K562 (cell line): ENCODE measurements around the gene BCAS2. TPM values are rescaled to one million over a fixed set of nuclear protein-coding genes. Genes with fewer than 3 reads are reported as not detected.

ENCODE experiments used
- ATF7 ChIP-seq: fragments of 450-650 bp; IDR thresholded peaks from 2 replicates; pipeline ENCODE4 v1.7.1; 2014; ENCODE audit warnings: mild to moderate bottlenecking, moderate library complexity
- BRCA1 ChIP-seq, 2 experiments: fragments of 450-650 bp in 1 of 2; sonication (generic) in 1 of 2; formaldehyde crosslinking in 1 of 2; IDR thresholded peaks; 2 replicates each; pipeline versions ENCODE4 v1.5.0 to v1.6.1; 2017 to 2020; ENCODE audit warnings: mild to moderate bottlenecking in 1 of 2, missing genetic modification reagents in 1 of 2
- BRF1 ChIP-seq: IDR thresholded peaks from 3 replicates; pipeline ENCODE4 v1.6.1; 2011; ENCODE audit warnings: borderline replicate concordance, mild to moderate bottlenecking; ENCODE audit not compliant: insufficient read length; ENCODE audit errors: extremely low read depth
- FUS ChIP-seq: fragments of 200-400 bp; formaldehyde crosslinking; optimal IDR thresholded peaks from 2 replicates; pipeline ENCODE3; 2017; ENCODE audit warnings: low read depth, low read length
- GABPB1 ChIP-seq: sonication (generic); formaldehyde crosslinking; IDR thresholded peaks from 2 replicates; pipeline ENCODE4 v1.8.0; 2022; ENCODE audit warnings: mild to moderate bottlenecking, missing genetic modification reagents
- HNRNPLL ChIP-seq: fragments of 200-400 bp; formaldehyde crosslinking; IDR thresholded peaks from 2 replicates; pipeline ENCODE4 v1.6.1; 2017; ENCODE audit warnings: low read length, low read depth, mild to moderate bottlenecking; ENCODE audit not compliant: poor library complexity, severe bottlenecking
- IFI16 ChIP-seq: fragments of 250-450 bp; sonication (Bioruptor Pico); IDR thresholded peaks from 2 replicates; pipeline ENCODE4 v2.1.2; 2022; ENCODE audit warnings: mild to moderate bottlenecking, inconsistent platforms
- NFYB ChIP-seq: IDR thresholded peaks from 2 replicates; pipeline ENCODE4 v1.6.1; 2011; ENCODE audit warnings: mild to moderate bottlenecking, moderate library complexity; ENCODE audit not compliant: insufficient read length; ENCODE audit errors: extremely low read depth
- ZC3H4 ChIP-seq: sonication (generic); formaldehyde crosslinking; IDR thresholded peaks from 2 replicates; pipeline ENCODE4 v1.9.0; 2021; ENCODE audit warnings: missing genetic modification reagents, borderline replicate concordance
- ZNF354B ChIP-seq: fragments of 250-450 bp; sonication (Bioruptor Pico); IDR thresholded peaks from 2 replicates; pipeline ENCODE4 v1.4.0; 2020
- ZNF408 ChIP-seq: fragments of 250-450 bp; sonication (Bioruptor Pico); IDR thresholded peaks from 2 replicates; pipeline ENCODE4 v1.4.0; 2020; ENCODE audit warnings: low read depth, mild to moderate bottlenecking, moderate library complexity
- polyA plus RNA-seq, 8 experiments: library from polyadenylated mRNA; depleted of rRNA in 4 of 8; stranded (reverse) in 5 of 8; unstranded in 3 of 8; fragments of >200 nt; fragmentation: Nextera tagmentation in 2 of 8; fragmentation: Illumina TruSeq in 1 of 8; extraction: Ambion mirVana in 2 of 8; extraction: Trizol in 1 of 8; gene quantifications; 2 replicates each; pipeline versions ENCODE4 v1.2.1 to v1.2.3, GENCODE V29; 2011 to 2014; ENCODE audit warnings: inconsistent platforms in 1 of 8, missing spikeins in 1 of 8
- total RNA-seq, 7 experiments: library from RNA; depleted of rRNA in 6 of 7; stranded (reverse); fragments of >200 nt in 6 of 7; fragmentation: Illumina TruSeq in 2 of 7; extraction: Trizol in 2 of 7; gene quantifications; 2 replicates each; pipeline versions ENCODE4 v1.2.1 to v1.2.3, GENCODE V29; 2011 to 2021; ENCODE audit warnings: low replicate concordance in 1 of 7
- TF ChIP-seq, protein P1 (sequence below): fragments of 150-350 bp; IDR thresholded peaks from 2 replicates; pipeline ENCODE4 v1.6.1; 2014; ENCODE audit warnings: low read depth, mild to moderate bottlenecking, low read length, borderline replicate concordance
- TF ChIP-seq, protein P2 (sequence below): fragments of 250-450 bp; sonication (Bioruptor Pico); IDR thresholded peaks from 2 replicates; pipeline ENCODE4 v1.5.0; 2021; ENCODE audit warnings: mild to moderate bottlenecking, borderline replicate concordance
- TF ChIP-seq, protein P3 (sequence below): sonication (generic); formaldehyde crosslinking; IDR thresholded peaks from 2 replicates; pipeline ENCODE4 v1.8.0; 2022; ENCODE audit warnings: mild to moderate bottlenecking, missing genetic modification reagents, borderline replicate concordance
- TF ChIP-seq, protein P4 (sequence below): sonication (generic); formaldehyde crosslinking; IDR thresholded peaks from 2 replicates; pipeline ENCODE4 v1.9.0; 2022; ENCODE audit warnings: mild to moderate bottlenecking, missing genetic modification reagents
- TF ChIP-seq, protein P5 (sequence below): fragments of 250-450 bp; sonication (Bioruptor Pico); IDR thresholded peaks from 2 replicates; pipeline ENCODE4 v1.5.0; 2021

The BCAS2 gene
- total and polyA plus RNA-seq, 9 of the 15 experiments (the other 6 are each of a cell fraction or from before 2014, with no cell fraction given) = 59.3 to 183 (median 81.1) TPM

DNA sequence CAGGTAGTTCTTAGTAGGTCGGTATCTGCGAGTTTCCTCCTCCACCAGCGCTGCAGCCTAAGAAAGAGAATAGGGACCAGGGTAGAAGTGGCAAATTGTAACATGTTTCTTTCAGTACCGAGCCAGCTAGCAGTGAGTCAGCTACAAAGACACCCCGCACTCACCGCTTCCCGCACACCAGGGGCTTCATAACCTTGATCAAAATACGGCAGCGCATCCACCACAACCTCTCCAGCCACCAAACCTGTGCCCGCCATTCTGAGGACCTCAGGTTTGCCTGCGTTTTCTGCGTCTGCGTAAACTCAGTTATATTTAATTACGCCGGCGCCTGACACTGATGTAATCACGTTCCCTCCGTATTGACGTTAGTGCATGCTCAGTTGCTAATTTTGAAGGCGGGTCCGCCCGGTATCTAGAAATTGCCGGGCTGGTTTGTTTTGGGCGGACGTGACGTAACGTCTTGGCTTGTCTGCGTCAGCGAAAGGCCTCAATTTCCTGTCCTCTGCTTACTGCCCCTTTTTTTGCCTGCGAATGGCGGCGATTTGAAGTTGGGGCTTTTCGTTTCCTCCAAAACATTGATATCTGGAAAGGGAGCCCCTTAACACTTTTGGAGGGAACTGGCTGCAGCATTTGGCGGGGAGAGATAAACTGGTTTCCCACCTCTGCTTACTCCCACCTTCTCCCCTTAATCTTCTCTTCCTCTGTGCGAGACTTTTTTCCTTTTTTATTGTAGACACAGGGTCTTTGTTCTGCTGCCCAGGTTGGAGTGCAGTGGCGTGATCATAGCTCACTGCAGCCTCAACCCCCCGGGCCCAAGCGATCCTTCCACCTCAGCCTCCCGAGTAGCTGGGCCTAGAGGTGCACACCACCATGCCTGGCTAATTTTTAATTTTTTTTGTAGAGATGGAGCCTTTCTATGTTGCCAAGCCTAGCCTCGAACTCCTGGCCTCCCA lies at the start of gene BCAS2 (continued):
- TF ChIP-seq, protein P1, sequence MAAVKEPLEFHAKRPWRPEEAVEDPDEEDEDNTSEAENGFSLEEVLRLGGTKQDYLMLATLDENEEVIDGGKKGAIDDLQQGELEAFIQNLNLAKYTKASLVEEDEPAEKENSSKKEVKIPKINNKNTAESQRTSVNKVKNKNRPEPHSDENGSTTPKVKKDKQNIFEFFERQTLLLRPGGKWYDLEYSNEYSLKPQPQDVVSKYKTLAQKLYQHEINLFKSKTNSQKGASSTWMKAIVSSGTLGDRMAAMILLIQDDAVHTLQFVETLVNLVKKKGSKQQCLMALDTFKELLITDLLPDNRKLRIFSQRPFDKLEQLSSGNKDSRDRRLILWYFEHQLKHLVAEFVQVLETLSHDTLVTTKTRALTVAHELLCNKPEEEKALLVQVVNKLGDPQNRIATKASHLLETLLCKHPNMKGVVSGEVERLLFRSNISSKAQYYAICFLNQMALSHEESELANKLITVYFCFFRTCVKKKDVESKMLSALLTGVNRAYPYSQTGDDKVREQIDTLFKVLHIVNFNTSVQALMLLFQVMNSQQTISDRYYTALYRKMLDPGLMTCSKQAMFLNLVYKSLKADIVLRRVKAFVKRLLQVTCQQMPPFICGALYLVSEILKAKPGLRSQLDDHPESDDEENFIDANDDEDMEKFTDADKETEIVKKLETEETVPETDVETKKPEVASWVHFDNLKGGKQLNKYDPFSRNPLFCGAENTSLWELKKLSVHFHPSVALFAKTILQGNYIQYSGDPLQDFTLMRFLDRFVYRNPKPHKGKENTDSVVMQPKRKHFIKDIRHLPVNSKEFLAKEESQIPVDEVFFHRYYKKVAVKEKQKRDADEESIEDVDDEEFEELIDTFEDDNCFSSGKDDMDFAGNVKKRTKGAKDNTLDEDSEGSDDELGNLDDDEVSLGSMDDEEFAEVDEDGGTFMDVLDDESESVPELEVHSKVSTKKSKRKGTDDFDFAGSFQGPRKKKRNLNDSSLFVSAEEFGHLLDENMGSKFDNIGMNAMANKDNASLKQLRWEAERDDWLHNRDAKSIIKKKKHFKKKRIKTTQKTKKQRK = no peak
- TF ChIP-seq BRCA1 (IDR thresholded peaks at IDR 0.05) = no peak
- TF ChIP-seq BRCA1 (CRISPR knock-in tag; IDR thresholded peaks at IDR 0.05) = no peak
- no peak for TF ChIP-seq BRF1
- TF ChIP-seq ZNF354B = no peak
- TF ChIP-seq NFYB = no peak
- TF ChIP-seq ZNF408 (CRISPR knock-in tag) = no peak
- TF ChIP-seq FUS = no peak
- TF ChIP-seq GABPB1 (CRISPR knock-in tag) = peak; percentile 96
- TF ChIP-seq, protein P2, sequence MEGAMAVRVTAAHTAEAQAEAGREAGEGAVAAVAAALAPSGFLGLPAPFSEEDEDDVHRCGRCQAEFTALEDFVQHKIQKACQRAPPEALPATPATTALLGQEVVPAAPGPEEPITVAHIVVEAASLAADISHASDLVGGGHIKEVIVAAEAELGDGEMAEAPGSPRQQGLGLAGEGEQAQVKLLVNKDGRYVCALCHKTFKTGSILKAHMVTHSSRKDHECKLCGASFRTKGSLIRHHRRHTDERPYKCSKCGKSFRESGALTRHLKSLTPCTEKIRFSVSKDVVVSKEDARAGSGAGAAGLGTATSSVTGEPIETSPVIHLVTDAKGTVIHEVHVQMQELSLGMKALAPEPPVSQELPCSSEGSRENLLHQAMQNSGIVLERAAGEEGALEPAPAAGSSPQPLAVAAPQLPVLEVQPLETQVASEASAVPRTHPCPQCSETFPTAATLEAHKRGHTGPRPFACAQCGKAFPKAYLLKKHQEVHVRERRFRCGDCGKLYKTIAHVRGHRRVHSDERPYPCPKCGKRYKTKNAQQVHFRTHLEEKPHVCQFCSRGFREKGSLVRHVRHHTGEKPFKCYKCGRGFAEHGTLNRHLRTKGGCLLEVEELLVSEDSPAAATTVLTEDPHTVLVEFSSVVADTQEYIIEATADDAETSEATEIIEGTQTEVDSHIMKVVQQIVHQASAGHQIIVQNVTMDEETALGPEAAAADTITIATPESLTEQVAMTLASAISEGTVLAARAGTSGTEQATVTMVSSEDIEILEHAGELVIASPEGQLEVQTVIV (CRISPR knock-in tag) = no peak
- TF ChIP-seq ZC3H4 = no peak
- peak; percentile 98 for TF ChIP-seq ATF7
- TF ChIP-seq, protein P3, sequence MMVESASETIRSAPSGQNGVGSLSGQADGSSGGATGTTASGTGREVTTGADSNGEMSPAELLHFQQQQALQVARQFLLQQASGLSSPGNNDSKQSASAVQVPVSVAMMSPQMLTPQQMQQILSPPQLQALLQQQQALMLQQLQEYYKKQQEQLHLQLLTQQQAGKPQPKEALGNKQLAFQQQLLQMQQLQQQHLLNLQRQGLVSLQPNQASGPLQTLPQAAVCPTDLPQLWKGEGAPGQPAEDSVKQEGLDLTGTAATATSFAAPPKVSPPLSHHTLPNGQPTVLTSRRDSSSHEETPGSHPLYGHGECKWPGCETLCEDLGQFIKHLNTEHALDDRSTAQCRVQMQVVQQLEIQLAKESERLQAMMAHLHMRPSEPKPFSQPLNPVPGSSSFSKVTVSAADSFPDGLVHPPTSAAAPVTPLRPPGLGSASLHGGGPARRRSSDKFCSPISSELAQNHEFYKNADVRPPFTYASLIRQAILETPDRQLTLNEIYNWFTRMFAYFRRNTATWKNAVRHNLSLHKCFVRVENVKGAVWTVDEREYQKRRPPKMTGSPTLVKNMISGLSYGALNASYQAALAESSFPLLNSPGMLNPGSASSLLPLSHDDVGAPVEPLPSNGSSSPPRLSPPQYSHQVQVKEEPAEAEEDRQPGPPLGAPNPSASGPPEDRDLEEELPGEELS (CRISPR knock-in tag) = no peak
- peak; percentile 99 for TF ChIP-seq HNRNPLL
- TF ChIP-seq, protein P4, sequence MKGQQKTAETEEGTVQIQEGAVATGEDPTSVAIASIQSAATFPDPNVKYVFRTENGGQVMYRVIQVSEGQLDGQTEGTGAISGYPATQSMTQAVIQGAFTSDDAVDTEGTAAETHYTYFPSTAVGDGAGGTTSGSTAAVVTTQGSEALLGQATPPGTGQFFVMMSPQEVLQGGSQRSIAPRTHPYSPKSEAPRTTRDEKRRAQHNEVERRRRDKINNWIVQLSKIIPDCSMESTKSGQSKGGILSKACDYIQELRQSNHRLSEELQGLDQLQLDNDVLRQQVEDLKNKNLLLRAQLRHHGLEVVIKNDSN (CRISPR knock-in tag) = peak; percentile 31; the same call in 1 of the 2 replicates
- TF ChIP-seq IFI16 (CRISPR knock-in tag) = no peak
- TF ChIP-seq, protein P5, sequence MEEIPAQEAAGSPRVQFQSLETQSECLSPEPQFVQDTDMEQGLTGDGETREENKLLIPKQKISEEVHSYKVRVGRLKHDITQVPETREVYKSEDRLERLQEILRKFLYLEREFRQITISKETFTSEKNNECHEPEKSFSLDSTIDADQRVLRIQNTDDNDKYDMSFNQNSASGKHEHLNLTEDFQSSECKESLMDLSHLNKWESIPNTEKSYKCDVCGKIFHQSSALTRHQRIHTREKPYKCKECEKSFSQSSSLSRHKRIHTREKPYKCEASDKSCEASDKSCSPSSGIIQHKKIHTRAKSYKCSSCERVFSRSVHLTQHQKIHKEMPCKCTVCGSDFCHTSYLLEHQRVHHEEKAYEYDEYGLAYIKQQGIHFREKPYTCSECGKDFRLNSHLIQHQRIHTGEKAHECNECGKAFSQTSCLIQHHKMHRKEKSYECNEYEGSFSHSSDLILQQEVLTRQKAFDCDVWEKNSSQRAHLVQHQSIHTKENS (CRISPR knock-in tag) = no peak
